ENCODE data around the gene PTRH2.

PTRH2 gene

DNA sequence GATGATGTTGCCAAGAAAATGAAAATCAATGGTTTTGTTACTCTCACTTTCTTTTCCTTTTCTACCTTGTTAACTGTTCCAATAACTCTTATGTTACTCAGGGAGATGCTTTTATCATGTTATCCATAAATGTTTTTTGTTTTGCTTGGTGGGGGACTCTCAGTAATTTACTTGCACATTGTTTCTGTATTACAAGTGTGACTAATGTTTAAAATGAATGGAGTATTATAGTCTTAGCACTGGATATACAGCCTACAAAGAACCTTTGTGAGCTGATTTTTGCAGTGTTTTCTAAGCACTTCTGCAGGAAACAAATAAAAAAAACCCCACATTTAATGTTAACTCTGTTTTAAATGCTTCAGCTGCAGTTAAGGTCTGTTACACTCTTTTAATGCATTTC is 12.3 kb upstream of the PTRH2 start:
- no peak for DNase-seq

DNA sequence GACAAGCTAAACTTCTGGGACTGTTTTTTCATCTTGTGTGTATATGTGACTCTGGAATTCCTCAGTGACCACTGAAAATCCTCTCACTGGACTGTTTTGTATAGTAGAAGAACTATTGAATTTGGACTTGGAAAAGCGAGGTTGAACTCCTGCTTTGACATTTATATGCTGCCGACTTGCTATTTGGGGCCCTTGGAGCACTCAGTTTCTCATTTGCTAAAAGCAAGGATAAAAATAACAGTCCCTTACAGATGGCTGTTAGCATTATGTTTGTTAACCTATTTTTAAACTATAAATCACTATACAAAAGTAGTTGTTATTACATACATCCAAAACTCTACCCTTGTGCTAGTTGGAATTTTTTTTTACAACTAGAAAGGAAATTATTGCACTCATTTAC is 9.2 kb upstream of the PTRH2 start:
- no peak for DNase-seq

DNA sequence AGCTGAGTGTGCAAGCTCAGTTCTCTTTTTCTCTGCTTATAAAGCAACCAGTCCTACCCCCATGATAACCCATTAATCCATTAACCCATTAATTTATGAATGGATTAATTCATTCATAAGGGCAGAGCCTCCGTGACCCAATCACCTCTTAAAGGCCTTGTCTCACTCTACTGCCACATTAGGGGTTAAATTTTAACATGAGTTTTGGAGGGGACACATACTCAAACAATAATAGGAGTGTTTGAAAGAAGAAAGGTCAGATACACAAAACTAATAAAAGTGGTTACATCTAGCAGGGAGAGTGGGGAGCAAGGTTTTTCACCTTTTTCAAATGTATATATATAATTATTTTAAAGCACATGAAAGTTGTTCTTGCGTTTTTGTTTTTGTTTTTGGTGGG is 7.0 kb upstream of the PTRH2 start:
- no peak for DNase-seq

DNA sequence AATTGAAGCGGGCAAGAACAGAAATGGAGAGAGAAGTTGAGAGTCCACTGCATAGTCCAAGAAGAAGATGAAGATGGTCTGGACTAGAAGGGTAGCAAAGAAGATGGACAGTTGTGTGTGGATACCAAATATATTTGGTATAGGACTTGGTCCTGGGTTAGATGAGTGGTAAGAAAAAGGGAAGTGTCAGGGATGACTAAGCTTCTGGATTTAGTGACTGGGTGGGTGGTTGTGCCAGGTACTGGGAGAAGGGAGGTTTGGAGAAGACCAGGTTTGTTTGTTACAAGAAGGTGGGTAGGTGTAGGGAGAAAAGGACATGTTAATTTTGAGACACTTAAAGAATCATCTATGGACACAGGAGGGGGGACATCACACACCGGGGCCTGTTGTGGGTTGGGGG is 5.6 kb upstream of the PTRH2 start:
- DNase-seq: peak in 1 of 2 donors; percentile 25

DNA sequence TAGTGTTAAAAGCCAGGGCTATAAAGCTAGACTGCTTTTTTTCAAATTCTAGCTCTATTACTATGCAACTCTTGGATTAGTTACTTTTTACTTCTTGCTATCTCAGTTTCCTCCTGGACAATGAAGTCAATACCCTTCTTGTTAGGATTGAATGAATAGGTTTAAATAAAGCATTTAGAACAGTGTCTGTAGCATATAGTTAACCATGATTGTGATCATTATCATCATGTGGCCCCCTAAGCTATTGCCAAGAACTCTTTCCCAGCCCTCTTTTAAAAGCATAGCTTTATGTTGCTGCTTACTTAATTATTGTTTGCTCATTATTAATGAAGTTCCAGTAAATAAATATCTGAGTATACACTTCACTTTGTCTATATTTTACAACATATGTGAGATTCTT is 4.7 kb upstream of the PTRH2 start:
- no peak for DNase-seq

DNA sequence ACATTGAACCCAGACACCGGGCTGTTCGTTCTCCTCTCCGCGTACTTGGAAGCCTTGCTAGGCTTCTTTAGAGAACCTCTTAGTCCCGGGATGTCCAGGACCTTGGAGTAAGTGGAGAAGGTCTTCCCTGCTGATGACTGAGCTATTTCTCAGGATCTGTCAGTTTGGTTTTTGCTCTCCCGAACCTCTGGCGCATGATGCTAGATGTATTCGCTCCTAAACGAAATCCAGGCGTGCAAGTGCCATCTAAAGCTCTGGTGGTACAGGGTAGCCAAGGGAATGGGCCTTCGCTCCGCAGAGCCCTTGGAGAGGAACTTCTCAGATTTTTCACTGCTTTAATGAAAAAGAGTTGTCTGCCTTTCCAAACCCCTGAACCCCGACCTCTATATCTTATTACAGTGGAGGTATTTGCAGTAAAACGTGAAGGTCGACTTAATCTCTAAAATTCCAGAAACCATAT is 771 bp upstream of the PTRH2 start:
- DNase-seq: peak in 1 of 2 donors; percentile 23

DNA sequence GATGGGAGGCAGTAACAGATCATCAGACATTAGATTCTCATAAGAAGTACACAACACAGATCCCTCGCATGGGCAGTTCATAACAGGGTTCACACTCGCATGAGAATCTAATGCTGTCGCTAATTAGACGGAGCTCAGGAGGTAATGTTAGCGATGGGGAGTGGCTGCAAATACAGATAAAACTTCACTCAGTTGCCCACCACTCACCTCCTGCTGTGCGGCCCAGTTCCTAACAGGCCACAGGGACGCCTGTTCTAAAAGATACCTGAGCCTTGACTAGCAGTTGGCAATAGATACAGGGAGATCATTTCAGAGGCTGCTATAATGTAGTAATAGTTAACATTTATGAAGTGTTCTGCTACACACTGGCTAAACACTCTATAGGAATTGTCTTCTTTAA is 4.9 kb downstream of the PTRH2 start:
- DNase-seq: no peak

DNA sequence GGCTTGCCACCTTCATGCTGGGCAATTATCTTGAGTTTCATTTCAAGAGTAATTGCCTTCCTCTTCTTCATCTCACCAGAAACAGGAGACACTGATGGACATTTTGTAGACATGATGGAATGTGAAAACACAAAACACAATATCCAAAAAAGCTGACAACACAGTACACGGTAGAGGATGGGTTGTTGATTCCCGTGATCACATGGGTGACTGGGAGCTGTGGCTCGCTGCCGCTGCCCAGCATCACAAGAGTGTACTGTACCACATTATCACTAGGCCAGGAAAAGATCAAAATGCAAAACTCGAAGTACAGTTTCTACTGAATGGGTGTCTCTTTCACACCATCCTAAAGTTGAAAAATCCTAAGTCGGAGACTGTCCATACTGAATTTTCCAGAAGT is 7.4 kb downstream of the PTRH2 start:
- DNase-seq: no peak

DNA sequence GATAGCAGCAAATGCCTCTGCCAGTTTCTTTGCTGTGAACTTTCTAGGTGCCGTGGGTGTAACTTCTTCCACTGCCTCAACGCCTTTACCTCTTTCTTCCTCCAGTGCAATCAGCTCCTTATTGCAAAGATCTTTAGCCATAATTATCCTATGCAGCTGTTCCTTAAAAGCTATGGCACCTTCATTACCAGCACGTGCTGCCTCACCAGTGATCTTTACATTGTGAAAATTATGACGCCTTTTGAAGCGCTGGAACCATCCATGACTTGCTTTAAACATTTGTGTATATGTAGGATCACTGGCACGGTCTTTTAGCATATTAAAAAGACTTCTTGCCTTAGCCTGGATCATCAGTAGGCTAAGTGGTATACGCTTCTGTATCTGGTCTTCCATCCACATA is 8.0 kb downstream of the PTRH2 start:
- no peak for DNase-seq

DNA sequence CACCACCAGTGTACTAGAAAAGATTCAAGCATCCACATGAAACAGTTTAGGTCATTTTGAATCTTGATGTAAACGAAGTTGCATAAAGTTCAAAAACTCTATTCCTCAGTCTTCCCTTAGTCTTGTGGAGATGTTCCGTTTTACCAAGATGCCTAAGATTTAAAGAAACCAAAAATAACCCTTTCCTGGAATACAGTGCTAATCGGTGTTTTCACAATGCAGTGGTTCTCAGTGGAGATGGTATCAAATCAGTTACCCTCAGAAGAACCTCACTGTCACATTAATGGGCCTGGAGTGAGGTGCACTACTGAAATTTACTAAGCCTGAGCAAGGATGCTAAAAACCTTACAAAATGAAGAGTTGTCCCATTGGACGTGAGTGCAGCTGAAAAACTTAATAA is 9.1 kb downstream of the PTRH2 start:
- no peak for DNase-seq

DNA sequence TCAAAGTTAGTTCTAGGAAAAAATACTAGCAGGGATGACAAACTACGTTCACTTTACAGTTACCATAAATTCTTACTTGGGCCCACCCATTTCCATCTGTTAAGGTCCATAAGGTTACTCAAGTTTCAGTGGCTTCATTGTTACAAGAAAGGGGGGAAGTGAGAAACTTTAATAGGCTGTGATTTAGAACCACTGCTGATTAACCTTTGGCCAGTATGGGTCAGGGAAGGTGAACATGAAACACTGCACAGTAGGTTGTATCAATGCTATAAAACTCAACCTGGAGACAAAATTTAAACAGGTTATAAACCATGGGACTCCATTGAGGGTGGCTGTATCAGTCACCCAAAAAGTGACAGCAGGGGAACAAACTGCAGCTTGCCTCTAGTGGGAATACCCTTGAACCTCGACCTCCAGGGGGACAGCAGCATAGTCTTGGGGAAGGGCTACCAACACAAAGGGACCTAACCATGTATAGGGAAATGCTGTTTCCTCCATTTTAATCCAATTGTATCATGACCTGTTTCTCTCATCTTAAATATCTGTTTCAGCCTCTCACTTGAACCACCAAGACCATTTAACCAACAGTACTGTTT is 10.4 kb downstream of the PTRH2 start:
- no peak for DNase-seq

DNA sequence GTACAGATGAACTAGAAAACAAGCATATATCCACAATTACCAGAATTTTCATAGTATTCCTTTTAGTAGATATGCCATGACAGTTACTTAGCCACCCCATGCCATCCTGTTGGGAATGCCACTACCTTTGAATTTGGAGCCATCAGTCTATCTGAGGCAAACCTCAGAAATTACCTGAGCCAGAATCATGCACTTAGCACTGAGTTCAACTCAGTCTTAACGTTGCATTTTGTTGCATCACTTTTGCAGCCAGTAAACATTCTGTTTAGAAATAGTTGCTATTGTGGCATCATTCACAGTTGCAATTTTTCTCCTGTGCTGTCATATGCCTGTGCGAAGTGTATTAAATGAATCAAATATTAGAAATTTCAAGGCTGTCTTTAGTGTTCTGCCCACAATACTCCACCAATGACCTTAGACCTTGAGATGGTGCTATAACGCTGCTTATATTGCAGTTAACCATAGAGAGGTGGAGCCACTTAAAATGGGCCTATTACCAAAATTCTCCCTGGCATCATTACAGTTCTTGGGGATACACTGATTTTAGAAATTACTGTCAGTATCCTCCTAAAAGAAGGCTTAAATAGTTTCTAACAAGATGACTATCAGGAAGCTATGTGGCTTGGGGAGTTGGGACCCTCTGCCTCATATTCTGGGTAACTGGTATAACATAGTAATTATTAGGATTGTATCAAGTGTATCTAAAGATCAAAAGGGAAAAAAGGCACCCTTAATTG is 11.1 kb downstream of the PTRH2 start:
- no peak for DNase-seq

DNA sequence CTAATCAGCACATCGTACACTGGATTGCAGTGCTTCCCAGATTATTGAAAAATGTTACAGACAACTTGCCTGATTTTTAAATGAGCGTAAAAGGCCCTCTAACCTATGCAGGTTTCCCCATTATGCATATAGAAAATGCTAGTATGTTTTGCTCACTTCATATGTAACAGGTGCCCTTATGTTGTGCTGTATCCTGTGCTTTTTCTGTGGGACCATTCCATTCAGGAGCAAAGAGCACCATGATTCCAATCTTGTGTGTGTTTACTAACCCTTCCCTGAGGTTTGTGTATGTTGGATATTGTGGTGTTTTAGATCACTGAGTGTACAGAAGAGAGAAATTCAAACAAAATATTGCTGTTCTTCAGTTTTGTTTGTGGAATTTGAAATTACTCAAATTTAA is 12.9 kb downstream of the PTRH2 start:
- DNase-seq: no peak

DNA sequence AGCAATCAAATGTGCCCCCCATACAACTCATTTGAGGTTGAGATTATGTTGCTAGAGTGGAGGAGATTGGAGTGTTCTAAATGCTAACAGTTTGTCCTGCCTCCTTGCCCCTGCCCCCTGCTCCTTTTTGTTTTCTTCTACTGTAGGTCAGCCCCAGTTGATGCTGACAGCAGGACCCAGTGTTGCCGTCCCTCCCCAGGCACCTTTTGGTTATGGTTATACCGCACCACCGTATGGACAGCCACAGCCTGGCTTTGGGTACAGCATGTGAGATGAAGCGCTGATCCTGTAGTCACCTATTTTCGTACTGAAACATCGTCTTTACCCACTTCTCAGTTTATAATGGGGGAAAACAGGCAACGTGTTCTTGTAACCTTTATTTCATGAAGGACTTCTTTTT is 13.6 kb downstream of the PTRH2 start:
- DNase-seq: no peak

DNA sequence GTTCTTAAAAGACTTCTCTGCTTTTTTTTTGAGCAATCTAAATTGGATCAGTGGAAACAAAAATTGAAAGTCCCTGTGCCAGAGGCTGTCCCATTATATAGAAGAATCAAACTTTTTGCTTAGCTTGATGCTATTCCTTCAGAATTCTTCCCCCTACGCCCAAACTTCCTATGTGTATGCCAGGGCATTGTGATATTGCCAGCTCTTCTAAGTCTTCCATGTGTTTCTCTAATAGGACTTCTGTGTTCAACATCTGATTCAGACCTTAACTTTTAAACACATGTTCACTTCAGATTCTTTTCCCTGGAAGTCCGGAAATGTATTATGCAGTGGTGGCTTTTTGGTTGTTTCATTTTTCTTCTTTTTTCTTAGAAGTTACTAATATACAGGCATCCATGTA is 18.7 kb downstream of the PTRH2 start:
- no peak for DNase-seq

DNA sequence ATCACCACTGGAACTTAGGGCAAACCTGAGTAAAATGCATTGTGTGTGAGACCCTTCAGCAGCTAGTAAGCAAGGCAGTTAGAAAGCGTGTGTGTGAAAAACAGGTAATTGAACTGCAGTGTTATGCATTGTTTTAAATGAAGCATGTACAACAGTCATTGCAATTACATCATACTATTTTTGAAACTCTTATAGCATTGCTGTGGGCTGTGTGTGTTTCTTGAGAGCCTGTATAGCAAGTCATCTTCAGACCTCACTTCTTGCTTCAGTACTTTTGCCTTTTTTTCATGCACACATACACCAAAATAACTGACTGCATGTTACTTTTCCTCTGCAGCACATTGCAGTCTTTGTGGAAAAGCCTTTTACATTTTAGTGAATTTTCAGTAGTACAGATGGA is 19.2 kb downstream of the PTRH2 start:
- no peak for DNase-seq

DNA sequence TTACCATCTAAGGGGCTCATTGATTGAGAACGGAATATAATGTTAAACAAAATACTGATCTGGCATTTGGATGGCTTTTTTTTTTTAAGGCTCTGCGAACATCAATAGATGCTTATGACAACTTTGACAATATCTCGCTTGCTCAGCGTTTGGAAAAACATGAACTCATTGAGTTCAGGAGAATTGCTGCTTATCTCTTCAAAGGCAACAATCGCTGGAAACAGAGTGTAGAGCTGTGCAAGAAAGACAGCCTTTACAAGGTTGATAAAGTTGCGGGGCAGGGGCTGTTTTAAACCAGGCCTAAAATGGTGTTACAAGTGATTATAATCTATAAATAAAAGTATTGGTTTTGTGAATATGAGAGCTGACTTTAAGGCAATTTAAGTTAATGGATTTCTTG is 22.3 kb downstream of the PTRH2 start:
- DNase-seq: no peak

DNA sequence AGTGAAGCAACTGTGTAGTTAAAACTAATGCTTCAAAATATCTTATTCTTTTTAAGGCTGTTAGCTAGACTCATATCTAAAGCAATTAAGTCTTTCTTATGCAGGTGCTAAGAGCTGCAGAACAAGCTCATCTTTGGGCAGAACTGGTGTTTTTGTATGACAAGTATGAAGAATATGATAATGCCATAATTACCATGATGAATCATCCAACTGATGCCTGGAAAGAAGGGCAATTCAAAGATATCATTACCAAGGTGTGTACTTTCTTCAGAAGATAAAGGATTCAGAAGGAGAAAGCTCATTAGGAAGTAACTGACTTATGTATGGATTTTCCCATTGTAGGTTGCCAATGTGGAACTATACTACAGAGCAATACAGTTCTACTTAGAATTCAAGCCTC is 23.9 kb downstream of the PTRH2 start:
- DNase-seq: no peak

DNA sequence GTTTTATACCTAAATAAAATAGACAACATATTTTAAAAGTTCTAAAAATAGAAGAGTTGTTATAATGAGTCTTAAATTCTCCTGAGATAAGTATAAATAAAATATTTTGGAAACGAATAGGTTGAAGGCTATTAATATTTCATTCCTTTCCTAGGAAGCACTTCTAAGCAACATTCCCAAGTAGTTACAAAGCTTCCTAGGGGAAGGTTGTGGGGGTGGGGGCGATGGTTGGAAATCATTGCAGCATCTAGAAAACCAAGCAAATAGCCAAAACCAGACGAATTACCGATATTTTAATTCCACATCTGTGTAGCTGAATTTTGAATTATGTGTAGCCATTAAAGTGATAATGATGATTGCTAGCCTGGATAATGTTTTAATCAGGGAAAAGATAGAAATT is 26.9 kb downstream of the PTRH2 start:
- no peak for DNase-seq

DNA sequence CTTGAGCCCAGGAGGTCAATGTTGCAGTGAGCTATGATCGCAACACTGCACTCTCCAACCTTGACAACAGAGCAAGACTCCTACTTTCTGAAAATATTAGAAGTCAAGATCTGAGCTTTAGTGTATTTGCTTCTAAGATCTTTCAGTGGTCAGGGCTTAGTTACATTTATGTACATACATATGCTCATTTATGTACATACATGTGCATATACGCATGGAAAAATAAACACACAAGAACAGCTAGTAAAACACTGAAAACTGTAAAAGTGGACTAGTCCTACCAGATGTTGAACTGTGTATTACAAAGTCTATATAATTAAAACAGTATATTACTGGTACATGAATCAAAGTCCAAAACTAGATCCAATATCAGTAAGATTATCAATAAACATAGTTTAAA is 28.3 kb downstream of the PTRH2 start:
- DNase-seq: no peak

DNA sequence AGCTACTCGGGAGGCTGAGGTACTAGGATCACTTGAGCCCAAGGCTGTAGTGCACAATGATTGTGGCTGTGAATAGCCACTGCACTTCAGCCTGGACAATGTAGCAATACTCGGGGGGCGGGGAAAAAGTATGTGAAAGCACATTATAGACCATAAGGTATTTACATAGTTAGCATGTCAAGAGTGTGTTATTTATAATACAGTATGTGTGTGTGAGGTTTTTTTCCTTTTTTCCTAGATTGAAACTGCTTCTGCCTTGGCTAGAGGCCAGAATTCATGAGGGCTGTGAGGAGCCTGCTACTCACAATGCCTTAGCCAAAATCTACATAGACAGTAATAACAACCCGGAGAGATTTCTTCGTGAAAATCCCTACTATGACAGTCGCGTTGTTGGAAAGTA is 30.5 kb downstream of the PTRH2 start:
- no peak for DNase-seq

DNA sequence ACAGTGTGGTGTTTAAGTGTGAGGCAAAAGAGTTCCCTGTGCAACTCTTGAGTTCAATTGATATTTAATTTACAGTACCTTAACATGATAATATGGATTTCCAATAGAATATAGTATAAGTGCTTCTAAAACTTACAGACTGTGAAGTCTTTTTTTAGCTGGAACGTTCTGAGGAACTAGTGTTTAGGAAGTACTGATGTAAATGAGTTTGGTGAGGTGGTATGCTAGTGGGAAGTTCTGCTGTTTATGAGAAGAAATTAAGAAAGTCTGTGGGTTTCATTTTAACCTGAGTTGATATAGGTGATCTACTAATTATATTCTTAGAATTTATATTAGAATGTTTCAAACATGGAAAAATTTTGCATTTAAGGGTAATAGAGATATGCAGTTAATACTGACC is 32.0 kb downstream of the PTRH2 start:
- DNase-seq: peak in 1 of 2 donors; percentile 15

DNA sequence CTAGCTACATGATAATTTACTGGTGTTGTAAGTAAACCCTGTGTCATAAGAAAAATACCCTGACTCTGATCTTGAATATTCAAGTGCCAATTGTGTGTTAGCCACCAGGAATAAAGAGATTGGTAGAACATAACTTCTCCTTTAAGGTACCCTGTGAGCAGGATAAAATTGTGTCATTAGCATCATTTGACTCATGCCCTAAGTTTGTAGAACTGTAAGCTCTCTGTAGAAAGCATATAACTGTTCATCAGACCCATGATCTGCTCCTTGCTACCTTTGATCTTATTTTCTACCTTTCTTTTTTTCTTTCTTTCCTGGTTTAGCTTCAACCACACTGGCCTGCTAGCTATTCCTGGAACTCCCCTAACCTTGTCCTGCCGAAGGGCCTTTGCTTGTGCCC is 35.8 kb downstream of the PTRH2 start:
- DNase-seq: no peak

DNA sequence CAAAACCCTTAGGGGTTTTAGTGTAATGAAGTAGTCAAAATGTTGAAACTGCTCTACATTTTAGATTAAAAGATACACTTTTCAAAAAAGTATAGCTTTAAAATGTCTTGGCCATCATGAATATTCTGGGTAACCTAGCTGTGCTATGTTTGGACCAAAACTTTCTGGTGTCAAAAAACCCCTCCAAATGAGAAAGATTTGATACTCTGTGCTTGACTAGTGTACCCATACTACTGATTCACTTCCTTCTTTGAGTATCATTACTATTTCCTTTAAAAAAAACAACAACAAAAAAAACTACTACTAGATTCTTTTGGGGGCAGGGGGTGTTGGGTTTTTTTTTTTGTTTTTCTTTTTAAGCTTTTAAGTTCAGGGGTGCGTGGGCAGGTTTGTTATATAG is 37.3 kb downstream of the PTRH2 start:
- no peak for DNase-seq

DNA sequence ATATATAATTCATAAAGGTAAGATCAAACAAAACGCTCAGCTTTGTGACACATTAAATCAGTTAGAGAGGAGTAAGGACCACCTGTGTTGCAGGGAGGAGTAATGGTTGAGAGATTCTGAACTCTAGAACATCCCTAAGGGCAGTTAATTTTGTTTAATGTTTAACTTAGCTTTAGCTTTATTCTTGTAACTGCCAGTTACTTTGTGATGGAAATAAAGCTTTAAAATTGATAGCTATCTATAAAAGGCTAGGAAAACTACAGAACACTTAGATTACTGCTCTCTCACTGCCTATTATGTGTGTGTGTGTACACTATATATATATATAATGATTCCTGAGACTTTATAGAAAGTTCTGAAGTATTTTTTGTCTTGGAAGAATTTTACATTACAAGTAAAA is 37.8 kb downstream of the PTRH2 start:
- DNase-seq: no peak
